ENCODE results near the gene BRI3BP. TPM values are rescaled to one million over a fixed set of nuclear protein-coding genes. Genes with fewer than 3 reads are reported as not detected.

BRI3BP gene
- total RNA-seq, 1 donor from 2014 or later = 3.6 TPM

GRCh38 chr12:125064492-125064891 is 71.0 kb downstream of the BRI3BP start:
- peaks cover 38% of the 10 kb centered on the region for H4K20me1 ChIP-seq (ENCODE audit: insufficient read depth, low read length)
- H3K27me3 ChIP-seq (ENCODE audit: insufficient read depth, low read length) = no peaks in the 10 kb centered on the region
- FAIRE-seq (no peak), DNase-seq (ENCODE audit: low read depth) (no peak)
- peaks cover 4% of the 10 kb centered on the region for H3K9me3 Mint-ChIP-seq (ENCODE audit: unreplicated experiment)
- peaks cover 5% of the 10 kb centered on the region for H3K4me1 Mint-ChIP-seq (ENCODE audit: low read depth, unreplicated experiment)
- peaks cover 20% of the 10 kb centered on the region for H3K79me2 ChIP-seq (ENCODE audit: insufficient read depth, low read length)
- no peak overlapping the region for H3K27ac Mint-ChIP-seq (ENCODE audit: unreplicated experiment)
- H3K4me3 ChIP-seq (ENCODE audit: insufficient read depth, low read depth, low read length) = peak overlapping the region; percentile 84
- H3K27ac ChIP-seq (ENCODE audit: low read depth, low read length) = no peak overlapping the region
- peak overlapping the region; percentile 71 for H3K4me3 Mint-ChIP-seq (ENCODE audit: unreplicated experiment)
- H3K4me1 ChIP-seq (ENCODE audit: insufficient read depth, low read length) = peaks cover 13% of the 10 kb centered on the region
- peaks cover 2% of the 10 kb centered on the region for H3K36me3 Mint-ChIP-seq (ENCODE audit: low read depth, unreplicated experiment)
- H3K9me3 ChIP-seq (ENCODE audit: insufficient read depth, low read depth, low read length) = no peaks in the 10 kb centered on the region
- no peaks in the 10 kb centered on the region for H3K36me3 ChIP-seq (ENCODE audit: insufficient read depth, low read length)
- no peak for TF ChIP-seq EZH2 (IDR thresholded peaks at IDR 0.05; ENCODE audit: insufficient read depth, low read length)
- TF ChIP-seq CTCF (IDR thresholded peaks at IDR 0.05; ENCODE audit: insufficient read depth, low read depth, low read length) = no peak
- no peak overlapping the region for H3K9ac ChIP-seq (ENCODE audit: low read length)
- peaks cover 4% of the 10 kb centered on the region for H3K27me3 Mint-ChIP-seq (ENCODE audit: low read depth, unreplicated experiment)
- peak overlapping the region; percentile 94 for H2AFZ ChIP-seq (ENCODE audit: low read depth, low read length)
- peak overlapping the region; percentile 98 for H3K4me2 ChIP-seq (ENCODE audit: low read length)

DNA sequence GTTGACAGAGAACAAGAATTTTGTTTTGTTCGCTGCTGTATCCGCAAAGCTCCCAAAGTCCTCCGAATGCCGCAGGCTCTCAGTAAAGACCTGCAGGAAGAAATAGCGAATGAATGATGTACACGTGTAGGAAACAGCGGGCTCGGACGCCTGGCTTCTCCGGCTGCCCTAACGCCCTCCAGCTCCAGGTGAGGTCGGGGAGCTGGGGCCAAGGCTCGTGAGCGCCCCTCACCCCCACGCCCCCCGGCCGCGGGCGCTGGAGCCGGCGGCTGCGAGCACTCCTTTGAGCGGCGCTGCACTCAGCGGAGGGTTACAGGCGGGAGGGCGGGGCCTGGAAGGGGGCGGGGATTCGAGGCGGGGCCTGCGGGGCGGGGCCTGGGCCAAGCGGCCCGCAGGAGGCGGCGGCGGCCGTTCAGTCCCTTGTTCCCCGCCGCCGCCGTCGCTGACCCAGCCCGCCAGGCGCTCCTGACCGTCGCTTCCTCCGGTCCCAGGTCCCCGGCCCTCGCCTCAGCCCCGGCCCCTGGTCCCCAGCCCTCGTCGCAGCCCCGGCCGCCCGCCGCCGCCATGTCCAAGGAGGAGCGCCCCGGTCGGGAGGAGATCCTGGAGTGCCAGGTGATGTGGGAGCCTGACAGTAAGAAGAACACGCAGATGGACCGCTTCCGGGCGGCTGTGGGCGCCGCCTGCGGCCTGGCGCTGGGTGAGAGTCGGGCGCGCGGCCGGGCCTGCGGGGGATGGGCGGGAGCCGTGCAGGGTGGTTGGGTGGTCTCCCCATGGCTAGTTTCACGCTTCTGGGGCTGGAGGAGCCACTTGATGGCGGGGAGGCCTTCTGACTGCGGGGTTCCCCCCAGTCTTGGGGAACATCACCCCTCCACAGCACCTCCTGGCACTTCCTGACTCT is 71.8 kb downstream of the BRI3BP start, which contains the start of gene AACS:
AACS (plus strand) TSS at position 415 of the 898 bp plus-strand sequence; CDS start at position 565, 150 bp downstream.
- Histone ChIP-seq H3K4me3 (ENCODE audit: insufficient read depth, low read depth, low read length) (peak within 1 kb of the TSS; percentile 84), H3K27ac (ENCODE audit: low read depth, low read length) (peak within 1 kb of the TSS; percentile 7), H3K27me3 (ENCODE audit: insufficient read depth, low read length) (no peaks in the 10 kb centered on the region), H3K79me2 (ENCODE audit: insufficient read depth, low read length) (peaks cover 25% of the 10 kb centered on the region), H3K4me2 (ENCODE audit: low read length) (peak within 1 kb of the TSS; percentile 98), H4K20me1 (ENCODE audit: insufficient read depth, low read length) (peaks cover 45% of the 10 kb centered on the region), H3K4me1 (ENCODE audit: insufficient read depth, low read length) (peaks cover 13% of the 10 kb centered on the region), H2AFZ (ENCODE audit: low read depth, low read length) (peak within 1 kb of the TSS; percentile 94), H3K36me3 (ENCODE audit: insufficient read depth, low read length) (no peaks in the 10 kb centered on the region), H3K9ac (ENCODE audit: low read length) (peak within 1 kb of the TSS; percentile 85), H3K9me3 (ENCODE audit: insufficient read depth, low read depth, low read length) (no peaks in the 10 kb centered on the region)
- peak within 1 kb of the TSS; percentile 77 for H3K27ac Mint-ChIP-seq (ENCODE audit: unreplicated experiment)
- peaks cover 4% of the 10 kb centered on the region for H3K27me3 Mint-ChIP-seq (ENCODE audit: low read depth, unreplicated experiment)
- peak within 1 kb of the TSS; percentile 88 for H3K4me3 Mint-ChIP-seq (ENCODE audit: unreplicated experiment)
- DNase-seq (ENCODE audit: low read depth) (peak; percentile 52), FAIRE-seq (no peak)
- peaks cover 2% of the 10 kb centered on the region for H3K36me3 Mint-ChIP-seq (ENCODE audit: low read depth, unreplicated experiment)
- H3K9me3 Mint-ChIP-seq (ENCODE audit: unreplicated experiment) = peaks cover 2% of the 10 kb centered on the region
- TF ChIP-seq CTCF (IDR thresholded peaks at IDR 0.05; ENCODE audit: insufficient read depth, low read depth, low read length) (no peak), EZH2 (IDR thresholded peaks at IDR 0.05; ENCODE audit: insufficient read depth, low read length) (no peak)
- peaks cover 5% of the 10 kb centered on the region for H3K4me1 Mint-ChIP-seq (ENCODE audit: low read depth, unreplicated experiment)
